ENCODE measurements around the gene PLAC8. TPM values are rescaled to one million over a fixed set of nuclear protein-coding genes. Genes with fewer than 3 reads are reported as not detected.

PLAC8 gene
- total and polyA plus RNA-seq, 2 of the 8 experiments (the other 6 are each of a cell fraction or from before 2014, with no cell fraction given) = 0.98 to 1.1 TPM

DNA sequence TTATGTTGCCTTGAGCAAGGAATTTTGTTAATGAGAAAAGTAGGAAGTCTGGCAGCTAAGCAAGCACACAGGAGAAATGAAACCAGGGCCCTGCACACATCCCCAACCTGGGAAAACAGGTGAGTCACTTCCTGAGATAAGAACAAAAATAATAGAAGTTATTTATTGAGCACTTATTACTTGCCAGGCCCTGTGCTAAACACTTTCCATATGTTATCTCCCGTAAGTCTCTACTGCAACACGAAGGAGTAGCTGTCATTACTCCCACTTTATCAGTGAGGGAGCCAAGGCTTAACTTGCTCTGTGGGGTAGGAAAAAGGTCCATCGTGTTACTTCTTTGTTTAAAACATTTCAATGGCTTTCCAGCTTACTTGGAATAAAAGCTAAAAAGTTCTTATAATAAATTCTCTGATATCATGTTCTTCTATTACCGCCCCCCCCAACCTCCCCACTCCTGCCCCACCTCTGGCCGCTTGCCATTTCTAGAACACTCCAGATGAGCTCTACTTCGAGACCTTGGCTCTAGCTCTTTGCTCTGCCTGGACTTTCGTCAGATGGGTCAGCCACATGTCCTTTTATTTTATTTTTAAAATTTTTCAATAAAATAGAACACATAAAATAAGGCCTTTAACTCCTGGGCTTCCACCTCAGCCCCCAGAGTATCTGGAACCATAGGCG, 36.3 kb upstream of the PLAC8 start (continued):
- no peak for TF ChIP-seq POLR2AphosphoS5 (IDR thresholded peaks at IDR 0.05; ENCODE audit: low read depth, low read length)
